Activated CD4-positive, CD25-positive, alpha-beta regulatory T cell treated with anti-CD3 and anti-CD28 coated beads, Interleukin-2, amount 50 U/mL, for 16 hours (primary cell): ENCODE results near the gene SEMA4A.

Source experiments
- DNase-seq: peaks from one replicate; pipeline ENCODE4 v3.0.0-alpha.2; 2020; ENCODE audit warnings: low read depth, low spot score

SEMA4A gene

DNA sequence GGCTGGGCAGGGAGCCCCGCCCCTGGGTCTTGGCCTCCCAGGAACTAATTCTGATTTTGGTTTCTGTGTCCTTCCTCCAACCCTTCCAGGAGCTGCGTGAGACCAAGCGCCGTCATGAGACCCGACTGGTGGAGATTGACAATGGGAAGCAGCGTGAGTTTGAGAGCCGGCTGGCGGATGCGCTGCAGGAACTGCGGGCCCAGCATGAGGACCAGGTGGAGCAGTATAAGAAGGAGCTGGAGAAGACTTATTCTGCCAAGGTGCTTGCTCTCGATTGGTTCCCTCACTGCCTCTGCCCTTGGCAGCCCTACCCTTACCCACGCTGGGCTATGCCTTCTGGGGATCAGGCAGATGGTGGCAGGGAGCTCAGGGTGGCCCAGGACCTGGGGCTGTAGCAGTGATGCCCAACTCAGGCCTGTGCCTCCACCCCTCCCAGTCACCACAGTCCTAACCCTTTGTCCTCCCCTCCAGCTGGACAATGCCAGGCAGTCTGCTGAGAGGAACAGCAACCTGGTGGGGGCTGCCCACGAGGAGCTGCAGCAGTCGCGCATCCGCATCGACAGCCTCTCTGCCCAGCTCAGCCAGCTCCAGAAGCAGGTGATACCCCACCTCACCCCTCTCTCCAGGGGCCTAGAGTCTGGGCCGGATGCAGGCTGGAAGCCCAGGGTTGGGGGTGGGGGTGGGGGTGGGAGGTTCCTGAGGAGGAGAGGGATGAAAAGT lies 18.5 kb upstream of the SEMA4A start:
- DNase-seq: no peak

DNA sequence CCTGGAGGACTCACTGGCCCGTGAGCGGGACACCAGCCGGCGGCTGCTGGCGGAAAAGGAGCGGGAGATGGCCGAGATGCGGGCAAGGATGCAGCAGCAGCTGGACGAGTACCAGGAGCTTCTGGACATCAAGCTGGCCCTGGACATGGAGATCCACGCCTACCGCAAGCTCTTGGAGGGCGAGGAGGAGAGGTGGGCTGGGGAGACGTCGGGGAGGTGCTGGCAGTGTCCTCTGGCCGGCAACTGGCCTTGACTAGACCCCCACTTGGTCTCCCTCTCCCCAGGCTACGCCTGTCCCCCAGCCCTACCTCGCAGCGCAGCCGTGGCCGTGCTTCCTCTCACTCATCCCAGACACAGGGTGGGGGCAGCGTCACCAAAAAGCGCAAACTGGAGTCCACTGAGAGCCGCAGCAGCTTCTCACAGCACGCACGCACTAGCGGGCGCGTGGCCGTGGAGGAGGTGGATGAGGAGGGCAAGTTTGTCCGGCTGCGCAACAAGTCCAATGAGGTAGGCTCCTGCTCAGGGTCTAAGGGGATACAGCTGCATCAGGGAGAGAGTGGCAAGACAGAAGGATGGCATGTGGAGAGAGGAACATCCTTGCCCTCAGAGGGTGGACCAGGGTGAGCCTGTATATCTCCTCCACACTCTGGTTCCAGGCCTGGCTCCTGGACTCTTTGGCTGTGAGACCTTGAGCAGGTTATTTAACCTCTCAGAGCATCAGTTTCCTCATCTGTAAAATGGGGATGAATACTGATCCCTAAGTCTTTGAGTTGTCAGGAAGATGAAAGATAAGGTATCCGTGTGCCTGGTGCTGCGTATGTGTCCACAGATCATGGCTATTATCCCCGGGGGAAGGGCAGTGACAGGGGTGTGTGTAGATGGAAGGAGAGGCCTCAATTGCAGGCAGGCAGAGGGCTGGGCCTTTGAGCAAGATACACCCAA lies 17.2 kb upstream of the SEMA4A start:
- DNase-seq: no peak

DNA sequence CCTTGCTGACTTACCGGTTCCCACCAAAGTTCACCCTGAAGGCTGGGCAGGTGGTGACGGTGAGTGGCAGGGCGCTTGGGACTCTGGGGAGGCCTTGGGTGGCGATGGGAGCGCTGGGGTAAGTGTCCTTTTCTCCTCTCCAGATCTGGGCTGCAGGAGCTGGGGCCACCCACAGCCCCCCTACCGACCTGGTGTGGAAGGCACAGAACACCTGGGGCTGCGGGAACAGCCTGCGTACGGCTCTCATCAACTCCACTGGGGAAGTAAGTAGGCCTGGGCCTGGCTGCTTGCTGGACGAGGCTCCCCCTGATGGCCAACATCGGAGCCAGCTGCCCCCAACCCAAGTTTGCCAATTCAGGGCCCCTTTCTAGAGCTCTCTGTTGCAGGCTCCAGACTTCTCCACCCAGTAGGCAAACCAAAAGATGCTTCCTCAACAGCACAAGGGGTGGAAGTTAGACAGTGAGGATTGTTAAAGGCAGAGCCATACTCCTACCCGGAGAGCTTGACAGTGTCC lies 16.4 kb upstream of the SEMA4A start:
- no peak for DNase-seq

DNA sequence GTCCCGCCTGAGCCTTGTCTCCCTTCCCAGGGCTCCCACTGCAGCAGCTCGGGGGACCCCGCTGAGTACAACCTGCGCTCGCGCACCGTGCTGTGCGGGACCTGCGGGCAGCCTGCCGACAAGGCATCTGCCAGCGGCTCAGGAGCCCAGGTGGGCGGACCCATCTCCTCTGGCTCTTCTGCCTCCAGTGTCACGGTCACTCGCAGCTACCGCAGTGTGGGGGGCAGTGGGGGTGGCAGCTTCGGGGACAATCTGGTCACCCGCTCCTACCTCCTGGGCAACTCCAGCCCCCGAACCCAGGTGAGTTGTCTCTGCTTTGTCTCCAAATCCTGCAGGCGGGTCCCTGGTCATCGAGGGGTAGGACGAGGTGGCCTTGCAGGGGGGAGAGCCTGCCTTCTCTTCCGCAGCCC lies 14.9 kb upstream of the SEMA4A start:
- no peak for DNase-seq

DNA sequence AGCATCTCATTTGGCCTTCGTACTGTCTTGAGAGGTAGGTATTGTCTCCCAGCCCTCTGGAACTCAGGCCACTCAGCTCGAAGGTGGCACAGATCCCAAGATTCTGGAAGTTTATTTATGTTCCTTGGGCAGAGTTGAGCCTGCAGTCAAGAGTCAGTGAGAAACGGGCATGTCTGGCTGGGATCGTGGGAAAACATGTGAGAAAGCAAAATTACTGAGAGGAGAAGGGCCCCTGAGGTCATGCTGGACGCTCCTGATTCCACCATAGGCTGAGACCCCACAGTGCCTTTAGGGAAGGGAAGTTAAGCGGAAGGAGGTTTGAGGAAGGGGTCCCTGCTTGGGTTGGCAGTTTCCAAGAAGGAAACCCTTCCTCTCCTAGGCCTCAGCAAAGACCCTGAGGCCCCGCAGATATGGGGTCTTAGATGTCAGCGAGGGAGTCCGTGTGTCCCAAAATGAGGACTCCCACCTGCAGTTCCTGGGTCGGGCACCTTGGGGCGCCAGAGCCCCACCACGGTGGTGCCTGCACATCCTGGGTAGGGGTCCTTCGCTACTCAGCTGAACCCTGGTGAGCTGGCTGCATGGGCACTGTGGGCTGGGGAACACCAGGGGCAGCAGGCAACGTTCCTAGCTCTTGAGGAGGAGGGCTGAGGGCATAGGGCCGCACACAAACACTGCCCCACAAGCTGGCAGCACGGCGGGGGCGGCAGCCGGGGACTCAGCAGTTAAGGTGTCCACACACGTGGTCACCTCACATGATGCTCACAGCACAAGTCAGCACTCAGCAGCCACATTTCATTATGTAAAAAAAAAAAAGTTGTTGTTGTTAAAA lies 12.3 kb upstream of the SEMA4A start:
- DNase-seq: no peak

DNA sequence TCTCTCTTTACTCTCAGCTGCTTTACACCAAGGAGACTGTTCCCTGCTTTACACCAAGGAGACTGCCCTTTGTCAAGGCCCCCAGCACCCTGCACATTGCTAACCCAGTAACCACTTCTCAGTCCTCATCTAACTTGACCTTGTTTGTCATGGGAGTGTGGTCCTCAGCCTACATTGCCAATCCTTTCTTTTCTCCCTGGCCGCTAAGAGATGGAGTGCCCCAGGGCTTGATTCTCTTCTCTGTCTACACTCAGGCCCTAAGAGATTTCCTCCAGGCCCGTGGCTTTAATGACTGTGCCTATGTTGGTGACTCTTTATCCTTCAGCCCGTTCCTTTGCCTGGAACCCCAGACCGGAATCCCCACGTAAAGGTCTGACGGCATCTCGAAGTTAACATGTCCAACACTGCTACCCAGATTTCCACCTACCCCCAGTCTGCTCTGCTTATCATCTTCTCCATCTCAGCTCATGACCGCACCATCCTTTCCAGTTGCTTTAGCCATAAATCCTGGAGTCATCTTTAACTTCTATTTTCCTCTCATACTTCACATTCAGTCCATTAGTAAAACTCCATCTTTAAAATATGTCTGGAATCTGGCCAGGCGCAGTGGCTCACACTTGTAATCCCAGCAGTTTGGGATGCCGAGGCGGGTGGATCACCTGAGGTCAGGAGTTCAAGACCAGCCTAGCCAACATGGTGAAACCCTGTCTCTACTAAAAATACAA lies 9.5 kb upstream of the SEMA4A start:
- no peak for DNase-seq

DNA sequence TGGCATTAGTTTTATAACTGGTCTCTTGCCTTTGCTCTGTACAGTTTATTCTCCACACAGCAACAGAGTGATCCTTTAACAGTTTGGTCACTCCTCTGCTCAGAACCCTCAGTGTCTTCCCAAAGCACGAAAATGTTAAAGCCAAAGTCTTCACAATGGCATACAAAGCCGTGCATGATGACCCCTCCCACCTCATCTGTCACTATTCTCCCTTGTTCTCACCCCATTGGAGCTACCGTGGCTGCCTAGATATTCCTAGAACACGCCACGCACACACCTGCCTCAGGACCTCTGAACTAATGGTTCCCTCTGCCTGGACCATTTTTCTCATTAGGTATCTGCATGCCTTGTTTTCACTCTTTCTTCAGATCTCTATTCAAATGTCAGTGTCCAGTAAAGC lies 8.6 kb upstream of the SEMA4A start:
- DNase-seq: no peak

DNA sequence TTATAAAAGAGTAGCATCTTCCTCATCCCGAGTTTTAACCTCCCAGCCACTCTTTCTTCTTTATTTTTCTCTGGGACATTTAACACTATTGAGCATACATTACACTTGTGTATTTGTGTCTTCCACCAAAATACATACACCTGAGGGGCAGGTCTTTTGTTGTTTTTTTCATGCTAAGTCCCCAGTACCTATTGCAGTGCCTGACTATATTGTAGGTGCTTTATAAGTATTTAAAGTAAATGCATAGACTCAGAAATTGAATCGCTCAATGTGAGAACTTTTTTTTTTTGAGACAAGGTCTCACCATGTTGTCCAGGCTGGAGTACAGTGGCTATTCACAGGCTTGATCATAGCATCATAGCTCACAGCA lies 7.8 kb upstream of the SEMA4A start:
- DNase-seq: no peak

DNA sequence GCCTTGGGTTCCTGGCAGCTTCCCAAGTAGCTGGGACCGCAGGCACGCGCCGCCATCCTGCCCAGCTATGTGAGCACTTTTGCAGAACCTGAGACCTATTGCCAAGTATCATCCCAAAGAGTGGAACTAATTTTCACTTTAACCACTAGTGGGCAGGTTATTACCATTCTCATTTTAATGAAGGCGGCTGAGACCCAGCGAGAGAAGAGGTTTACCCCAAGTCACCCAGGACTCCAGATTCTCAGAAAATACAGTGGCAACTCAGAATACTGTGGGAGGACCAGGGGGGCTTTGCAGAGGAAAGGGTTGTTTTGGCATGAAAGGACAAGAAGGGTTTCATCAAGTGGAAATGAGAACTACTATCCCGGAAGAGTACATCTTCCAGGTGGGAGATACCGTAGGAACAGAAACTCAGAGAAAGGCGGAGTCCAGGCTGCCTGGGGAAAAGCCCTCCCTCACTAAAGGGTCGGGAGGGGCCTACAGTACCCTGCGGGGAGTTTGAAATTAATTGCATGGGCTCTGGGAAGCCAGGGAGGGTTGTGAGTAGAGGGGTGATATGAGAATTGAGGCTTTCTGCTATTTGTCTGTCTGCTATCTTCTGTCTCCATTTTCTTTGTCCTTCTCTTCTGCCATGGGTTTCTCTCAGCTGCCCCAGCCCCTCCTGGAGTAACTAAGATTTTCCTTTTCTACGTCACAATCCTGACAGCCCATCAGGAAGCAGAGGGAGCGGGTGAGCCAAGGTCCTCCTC lies 7.2 kb upstream of the SEMA4A start:
- DNase-seq: no peak

DNA sequence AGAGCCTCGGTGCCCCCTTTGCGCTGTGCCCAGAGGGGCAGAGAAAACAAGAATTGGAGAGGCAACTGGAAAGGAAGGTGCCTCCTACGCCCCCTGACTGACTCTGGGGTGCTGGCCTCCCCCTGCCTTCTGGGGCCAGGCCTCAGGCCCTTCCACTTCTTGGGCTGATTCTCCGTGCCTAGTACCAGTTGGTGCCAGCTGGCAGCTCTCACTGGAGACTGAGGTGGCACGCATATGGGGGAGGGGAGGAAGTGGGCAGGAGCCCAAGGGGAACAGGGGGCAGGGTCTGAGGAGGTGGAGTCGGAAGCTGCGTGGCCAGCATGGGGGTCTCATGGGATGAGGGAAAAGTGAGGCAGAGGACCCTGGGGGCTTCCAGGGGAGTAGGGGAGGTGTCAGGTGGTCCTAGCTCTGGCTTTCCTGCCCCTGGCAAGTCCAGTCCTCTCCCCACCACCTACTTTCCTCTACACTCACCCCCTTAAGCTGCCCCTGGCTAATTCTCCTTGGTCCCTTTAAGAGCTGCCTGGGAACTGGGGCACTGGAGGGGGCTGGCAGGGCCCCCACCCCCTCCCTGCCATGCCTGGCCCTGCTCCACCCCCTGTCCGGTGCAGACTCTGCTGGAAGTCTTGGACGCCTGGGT lies 6.5 kb upstream of the SEMA4A start:
- DNase-seq: no peak

DNA sequence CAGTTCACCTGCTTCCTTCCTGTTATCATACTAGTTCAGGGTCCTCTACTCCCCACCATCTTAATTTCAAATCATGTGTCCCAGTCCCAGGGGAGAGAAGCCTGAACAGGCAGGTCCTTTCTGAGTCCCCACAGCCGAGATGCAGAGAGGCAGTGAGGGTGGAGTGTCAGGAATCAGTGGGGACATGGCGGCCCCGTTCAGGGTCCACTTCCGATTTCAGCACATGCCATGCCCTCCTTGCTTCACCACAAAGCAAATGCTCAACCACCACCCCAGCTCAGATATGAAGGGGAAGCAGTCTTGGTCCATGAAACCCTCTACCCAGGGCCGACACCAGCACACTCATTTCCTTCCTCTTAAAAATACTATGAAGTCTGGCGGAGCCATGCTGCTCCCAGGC lies 5.2 kb upstream of the SEMA4A start:
- no peak for DNase-seq

DNA sequence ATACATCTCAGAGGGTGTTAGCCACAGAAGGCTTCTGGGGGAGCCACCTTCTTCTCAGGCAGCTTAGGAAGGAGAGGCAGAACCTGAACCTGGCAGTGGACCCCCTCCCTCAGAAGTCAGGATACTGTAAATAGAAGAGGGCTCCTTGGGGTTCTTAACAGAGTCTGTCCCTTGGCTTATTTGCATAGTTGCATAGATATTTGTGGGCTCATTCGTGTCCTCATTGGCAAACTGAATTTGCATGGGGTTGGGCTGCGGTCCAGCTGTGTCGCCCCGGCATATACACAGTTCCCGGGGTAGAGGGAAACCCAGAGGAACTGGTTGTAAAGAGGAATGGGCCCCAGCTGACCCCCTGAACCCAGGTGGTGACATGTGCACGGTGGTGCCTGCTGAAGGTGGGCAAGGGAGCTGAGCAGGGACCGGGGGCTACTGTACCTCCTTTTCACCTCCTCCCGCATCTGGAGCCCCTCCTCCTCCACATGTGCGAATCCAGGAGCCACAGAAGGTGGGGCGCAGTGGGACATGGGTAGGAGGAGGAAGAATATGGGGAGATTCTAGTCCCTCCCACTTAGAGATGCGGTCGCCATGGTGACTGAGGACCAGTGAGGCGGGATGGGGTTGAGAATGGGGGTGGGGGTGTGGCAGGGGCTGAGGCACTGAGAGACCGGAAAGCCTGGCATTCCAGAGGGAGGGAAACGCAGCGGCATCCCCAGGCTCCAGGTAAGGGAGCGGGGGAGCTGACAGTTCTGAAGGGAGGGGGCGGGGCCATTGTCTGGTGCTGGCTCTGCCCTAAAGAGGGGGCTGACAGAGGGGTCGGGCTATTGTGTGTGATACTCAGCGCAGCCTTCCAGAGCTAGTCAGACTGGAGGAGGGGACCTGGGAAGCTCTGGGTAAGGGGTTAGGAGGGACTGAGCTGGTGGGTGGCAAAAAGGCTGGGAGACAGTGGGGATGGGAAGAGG lies 3.7 kb upstream of the SEMA4A start:
- no peak for DNase-seq

DNA sequence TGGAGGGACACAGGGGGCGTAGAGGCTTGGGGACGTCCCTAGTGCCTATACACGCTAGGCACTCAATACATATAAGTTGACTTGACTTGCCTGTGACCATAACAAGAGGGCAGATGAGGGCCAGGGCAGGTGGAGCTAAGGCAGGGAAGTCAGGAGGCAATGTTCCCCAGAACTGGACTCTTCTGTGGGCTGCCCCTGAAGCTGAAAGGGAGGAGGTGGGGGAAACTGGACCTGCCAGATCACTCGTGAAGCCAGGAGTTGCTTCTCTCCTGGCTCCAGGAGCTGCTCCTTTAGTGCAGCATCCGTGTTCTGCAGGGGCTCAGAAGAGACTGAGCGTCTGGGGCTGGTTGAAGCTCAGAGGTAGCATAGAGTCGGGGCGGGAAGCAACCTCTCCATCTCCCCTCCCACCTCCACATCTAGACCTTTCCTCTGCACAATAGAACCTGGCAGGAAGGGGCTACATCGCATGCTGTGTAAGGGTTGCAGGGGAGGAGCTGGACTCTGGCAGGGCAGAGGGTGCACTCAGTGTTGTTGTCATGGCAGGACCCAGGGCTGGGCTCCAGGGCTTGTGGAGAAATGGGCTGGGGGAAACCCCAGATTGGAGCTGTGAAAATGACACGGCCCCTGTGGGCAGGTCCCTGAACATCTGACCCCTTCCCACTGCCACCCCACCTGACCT lies 2.9 kb upstream of the SEMA4A start:
- no peak for DNase-seq

DNA sequence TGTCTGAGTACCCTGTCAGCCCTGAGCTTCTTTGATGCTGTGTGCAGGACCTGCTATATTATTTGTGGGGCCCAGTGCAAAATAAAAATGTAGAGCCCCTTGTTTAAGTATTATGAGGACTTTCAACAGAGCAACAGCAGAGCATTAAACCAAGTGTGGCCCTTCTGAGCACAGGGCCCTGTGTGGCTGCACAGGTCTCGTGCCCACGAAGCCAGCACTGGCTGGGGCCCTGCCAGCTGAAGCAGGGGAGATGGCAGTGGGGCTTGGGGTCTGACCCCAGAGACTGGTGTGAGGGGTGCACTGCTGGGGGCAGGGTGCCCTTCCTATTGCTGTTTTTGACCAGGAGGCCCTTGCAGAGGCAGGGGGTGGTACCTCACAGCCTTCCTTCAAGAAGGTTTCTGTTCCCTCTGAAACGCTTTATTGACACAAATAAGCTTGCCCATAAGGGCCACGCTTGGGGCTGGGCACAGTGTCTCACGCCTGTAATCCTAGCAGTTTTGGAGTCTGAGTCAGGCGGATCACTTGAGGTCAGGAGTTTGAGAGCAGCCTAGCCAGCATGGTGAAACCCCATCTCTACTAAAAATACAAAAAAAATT lies 2.2 kb upstream of the SEMA4A start:
- no peak for DNase-seq

DNA sequence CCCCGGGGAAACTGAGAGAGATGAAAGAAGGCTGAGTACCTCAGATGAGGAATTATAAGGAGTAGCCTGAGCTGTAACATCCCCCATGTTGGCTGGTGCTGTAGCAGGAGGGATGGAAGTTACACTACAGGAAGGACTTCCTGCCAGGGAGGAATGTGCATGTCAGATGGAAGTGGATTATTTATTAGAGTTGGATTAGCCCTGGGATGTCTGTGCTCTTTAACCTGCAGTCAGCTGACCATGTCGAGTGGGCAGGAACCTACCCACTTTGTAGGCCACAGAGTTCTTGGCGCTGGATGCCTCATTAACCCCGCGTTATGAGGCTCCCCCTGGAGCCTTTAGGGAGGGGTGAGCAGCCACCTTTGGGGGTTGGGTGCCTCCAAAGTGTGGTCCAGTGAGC lies 757 bp upstream of the SEMA4A start:
- DNase-seq: no peak

DNA sequence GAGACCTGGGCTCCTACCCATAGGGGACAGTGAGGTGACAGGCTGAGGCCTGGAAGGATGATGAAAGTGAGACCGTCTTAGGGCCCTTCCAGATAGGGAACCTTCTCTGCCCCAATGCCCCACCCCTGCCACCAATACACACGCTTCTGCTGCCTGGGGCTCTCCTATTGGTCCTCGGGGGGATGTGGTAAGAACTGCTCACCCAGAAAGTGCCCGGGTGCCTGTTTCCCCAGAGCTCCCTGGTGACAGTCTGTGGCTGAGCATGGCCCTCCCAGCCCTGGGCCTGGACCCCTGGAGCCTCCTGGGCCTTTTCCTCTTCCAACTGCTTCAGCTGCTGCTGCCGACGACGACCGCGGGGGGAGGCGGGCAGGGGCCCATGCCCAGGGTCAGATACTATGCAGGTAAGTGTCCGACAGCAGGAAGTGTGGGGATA lies 948 bp downstream of the SEMA4A start:
- no peak for DNase-seq

DNA sequence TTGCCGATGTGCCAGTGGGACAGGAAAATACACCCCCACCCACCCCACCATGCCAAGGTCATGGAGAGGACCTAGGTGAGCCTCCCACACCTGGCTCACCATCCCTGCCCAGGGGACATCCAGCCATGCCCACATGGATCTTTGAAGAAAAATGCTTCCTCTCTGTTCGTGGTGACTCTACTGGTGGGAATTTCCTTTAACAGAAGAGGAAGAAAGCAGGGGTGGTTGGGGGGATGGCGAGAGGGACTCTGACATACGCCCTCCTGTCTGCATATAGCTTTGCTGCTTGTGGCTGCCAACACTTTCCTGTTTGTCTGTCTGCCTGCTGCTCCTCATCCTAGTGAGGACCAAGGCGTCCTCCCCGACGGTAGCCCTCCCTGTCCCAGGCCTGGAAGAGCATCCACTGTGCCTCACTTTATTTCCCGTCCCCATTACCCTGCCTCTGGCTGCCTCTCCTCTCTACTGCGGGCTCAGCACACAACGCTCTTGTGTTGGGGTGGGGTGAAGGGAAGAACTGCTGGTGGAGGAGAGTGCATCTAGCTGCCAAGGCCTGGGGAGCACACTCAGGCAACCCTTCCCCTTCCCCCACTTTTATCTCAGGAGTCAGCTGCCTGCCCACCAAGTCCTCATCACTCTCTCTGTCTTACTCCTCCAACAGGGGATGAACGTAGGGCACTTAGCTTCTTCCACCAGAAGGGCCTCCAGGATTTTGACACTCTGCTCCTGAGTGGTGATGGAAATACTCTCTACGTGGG lies 2.5 kb downstream of the SEMA4A start:
- DNase-seq: no peak
